GM10266 (cell line): ENCODE results near the gene CCDC184.
A peak's percentile ranks its signal among the peaks of the same experiment; 100 is the strongest.
"Not testable (repeated sequence)": the region's sequence is repeated elsewhere in the genome, so short reads cannot be mapped to it uniquely, and the experiment has no call there.

ENCODE experiments used
- DNase-seq: peaks from one replicate; pipeline ENCODE4 v3.0.0; 2012; ENCODE audit errors: extremely low spot score
- TF ChIP-seq, protein P1 (sequence below): IDR thresholded peaks from 2 replicates; pipeline ENCODE4 v1.5.1; 2012; ENCODE audit warnings: mild to moderate bottlenecking, low read depth; ENCODE audit not compliant: control insufficient read depth, insufficient read depth; ENCODE audit errors: missing control alignments

Gene CCDC184

DNA sequence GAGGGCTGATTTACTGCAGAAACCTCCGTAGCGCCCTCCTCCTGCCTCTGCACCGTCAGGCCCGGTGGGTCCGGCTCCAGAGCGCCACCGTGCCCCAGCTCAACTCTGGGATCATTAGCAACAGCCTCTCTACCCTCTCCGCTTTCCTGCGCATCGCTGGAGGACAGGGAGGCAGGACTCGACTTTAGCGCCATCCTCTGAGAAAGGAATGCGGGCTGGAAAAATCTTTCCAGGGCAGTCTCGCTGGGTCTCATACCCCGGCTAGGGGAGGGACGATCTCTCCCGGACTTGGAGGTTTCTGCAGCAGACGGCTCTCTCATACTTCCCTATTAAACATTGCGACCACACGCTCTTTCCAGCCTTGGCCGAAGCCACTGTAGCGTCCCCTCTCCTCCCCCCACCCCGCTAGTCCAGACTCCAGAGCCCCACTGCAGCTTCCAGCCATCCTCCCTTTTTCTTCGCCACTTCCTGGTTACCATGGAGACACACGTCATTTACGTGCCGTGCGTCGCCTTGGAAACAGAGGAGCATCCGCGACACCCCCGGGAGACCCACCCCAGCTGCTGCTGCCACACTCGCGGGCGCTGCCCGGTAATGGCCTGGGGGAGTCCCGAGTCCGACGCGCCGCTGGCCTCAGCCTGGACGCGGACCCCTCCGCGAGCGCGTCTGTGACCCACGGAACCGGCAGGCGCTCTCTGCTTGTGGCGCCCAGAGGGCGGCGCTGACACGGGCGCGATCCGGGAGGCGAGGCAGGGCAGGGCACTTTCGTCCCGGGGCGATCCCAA is at the start of gene CCDC184:
TSS of gene CCDC184 (plus strand) at position 554 of the 785 bp plus-strand sequence. CDS start 479 bp downstream, outside the sequence.
- peak; percentile 80 for DNase-seq
- TF ChIP-seq, protein P1, sequence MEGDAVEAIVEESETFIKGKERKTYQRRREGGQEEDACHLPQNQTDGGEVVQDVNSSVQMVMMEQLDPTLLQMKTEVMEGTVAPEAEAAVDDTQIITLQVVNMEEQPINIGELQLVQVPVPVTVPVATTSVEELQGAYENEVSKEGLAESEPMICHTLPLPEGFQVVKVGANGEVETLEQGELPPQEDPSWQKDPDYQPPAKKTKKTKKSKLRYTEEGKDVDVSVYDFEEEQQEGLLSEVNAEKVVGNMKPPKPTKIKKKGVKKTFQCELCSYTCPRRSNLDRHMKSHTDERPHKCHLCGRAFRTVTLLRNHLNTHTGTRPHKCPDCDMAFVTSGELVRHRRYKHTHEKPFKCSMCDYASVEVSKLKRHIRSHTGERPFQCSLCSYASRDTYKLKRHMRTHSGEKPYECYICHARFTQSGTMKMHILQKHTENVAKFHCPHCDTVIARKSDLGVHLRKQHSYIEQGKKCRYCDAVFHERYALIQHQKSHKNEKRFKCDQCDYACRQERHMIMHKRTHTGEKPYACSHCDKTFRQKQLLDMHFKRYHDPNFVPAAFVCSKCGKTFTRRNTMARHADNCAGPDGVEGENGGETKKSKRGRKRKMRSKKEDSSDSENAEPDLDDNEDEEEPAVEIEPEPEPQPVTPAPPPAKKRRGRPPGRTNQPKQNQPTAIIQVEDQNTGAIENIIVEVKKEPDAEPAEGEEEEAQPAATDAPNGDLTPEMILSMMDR, result peak; percentile 52

DNA sequence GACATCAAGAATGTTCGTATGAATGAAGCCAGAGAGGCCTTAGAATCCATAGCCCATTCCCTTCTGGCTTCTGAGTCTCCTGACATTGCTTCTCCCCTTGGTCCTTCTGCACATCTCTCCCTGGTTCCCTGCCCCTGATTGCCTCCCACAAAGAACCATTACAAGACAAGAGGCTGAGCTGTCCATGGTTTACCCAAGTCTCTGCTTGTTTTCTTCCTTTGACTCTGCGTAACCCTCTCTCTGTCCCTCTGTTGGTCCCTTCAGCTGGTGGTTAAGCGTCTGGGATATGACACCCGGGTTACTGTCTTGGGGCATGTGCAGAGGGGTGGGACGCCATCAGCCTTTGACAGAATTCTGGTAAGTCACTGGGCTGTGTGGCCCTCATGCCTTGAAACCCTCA is 48.4 kb upstream of the CCDC184 start:
- TF ChIP-seq, protein P1, result no peak
- no peak for DNase-seq

GRCh38 chr12:48142818-48143674 is 40.4 kb upstream of the CCDC184 start:
- TF ChIP-seq, protein P1, result no peak
- no peak for DNase-seq

DNA sequence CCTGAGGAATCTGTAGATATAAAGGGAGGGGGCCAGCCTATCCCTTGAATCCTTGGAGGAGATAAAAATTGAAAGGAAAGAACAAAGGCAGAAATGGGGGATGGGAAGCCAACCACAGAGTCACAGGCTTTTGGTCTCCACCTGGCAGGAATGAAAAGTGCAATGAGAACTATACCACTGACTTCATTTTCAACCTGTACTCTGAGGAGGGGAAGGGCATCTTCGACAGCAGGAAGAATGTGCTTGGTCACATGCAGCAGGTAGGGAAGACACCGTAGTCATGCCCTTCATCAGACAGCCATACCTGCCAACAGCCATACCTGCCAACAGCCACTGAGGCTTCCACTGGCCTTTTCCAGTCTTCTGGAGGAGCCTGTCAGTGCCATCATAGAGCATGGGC is 39.5 kb upstream of the CCDC184 start:
- DNase-seq, result no peak
- TF ChIP-seq, protein P1, result no peak

DNA sequence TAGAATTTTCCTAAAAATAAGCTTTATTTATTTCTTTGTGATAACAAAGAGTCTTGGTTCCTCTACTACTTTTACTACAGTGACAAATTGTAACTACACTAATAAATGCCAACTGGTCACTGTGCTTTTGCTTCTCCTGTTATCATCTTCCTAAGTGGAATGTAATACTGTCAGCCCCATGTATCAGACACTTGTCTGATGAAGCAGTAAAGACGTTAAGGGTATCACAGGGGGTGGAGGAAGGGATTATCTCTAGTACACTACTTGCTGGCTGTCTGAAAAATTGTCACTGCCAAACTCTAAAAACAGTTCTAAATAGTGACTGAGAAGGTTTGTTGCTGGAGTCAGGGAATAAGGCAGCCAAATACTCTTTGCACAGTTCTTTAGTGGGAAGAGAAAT is 37.5 kb upstream of the CCDC184 start:
- TF ChIP-seq, protein P1, result no peak

GRCh38 chr12:48151103-48151771 is 32.2 kb upstream of the CCDC184 start:
- no peak for DNase-seq
- TF ChIP-seq, protein P1, result no peak

More for the DNA sequence above, 37.5 kb upstream of the CCDC184 start:
- no peak for DNase-seq

- not testable (repeated sequence) for DNase-seq
Measured at GRCh38 chr12:48155786-48156185, 27.7 kb upstream of the CCDC184 start.
